ENCODE measurements around the gene GDPD4. TPM values are rescaled to one million over a fixed set of nuclear protein-coding genes. Genes with fewer than 3 reads are reported as not detected.

Gene GDPD4
- total RNA-seq, 4 donors from 2014 or later, result not detected

GRCh38 chr11:77270921-77271320, 30.6 kb downstream of the GDPD4 start:
- intact Hi-C loops (cut with DNase I; ENCODE audit: low total_unique reads) (no loop called here), in situ Hi-C loops (cut with MboI; ENCODE audit: low sequenced_read_pairs in 4 of 4) (no loop called here)
- H3K4me3 ChIP-seq, result no peak overlapping the region
- H3K27me3 ChIP-seq, result no peaks in the 10 kb centered on the region
- ATAC-seq, result no peak
- H3K36me3 ChIP-seq, result no peaks in the 10 kb centered on the region
- H3K4me1 ChIP-seq, result no peaks in the 10 kb centered on the region
- DNase-seq, result no peak
- no peak overlapping the region for H3K27ac ChIP-seq
- no peak for TF ChIP-seq POLR2A (IDR thresholded peaks at IDR 0.05)
- TF ChIP-seq CTCF (IDR thresholded peaks at IDR 0.05 in 4 of 5, conservative IDR thresholded peaks at IDR 0.05 in 1 of 5), result no peak
- H3K9me3 ChIP-seq, result no peaks in the 10 kb centered on the region

GRCh38 chr11:77269484-77270123, 31.9 kb downstream of the GDPD4 start:
- ATAC-seq (no peak), DNase-seq (no peak)
- no peaks in the 10 kb centered on the region for H3K4me1 ChIP-seq
- no peaks in the 10 kb centered on the region for H3K27me3 ChIP-seq
- no peaks in the 10 kb centered on the region for H3K36me3 ChIP-seq
- no peak overlapping the region for H3K4me3 ChIP-seq
- no peaks in the 10 kb centered on the region for H3K9me3 ChIP-seq
- in situ Hi-C loops (cut with MboI; ENCODE audit: low sequenced_read_pairs in 4 of 4), result no loop called here
- intact Hi-C loops (cut with DNase I; ENCODE audit: low total_unique reads), result no loop called here
- TF ChIP-seq POLR2A (IDR thresholded peaks at IDR 0.05) (no peak), CTCF (IDR thresholded peaks at IDR 0.05 in 4 of 5, conservative IDR thresholded peaks at IDR 0.05 in 1 of 5) (no peak)
- no peak overlapping the region for H3K27ac ChIP-seq

GRCh38 chr11:77267962-77268361, 33.5 kb downstream of the GDPD4 start:
- DNase-seq (no peak), ATAC-seq (no peak)
- H3K4me1 ChIP-seq, result no peaks in the 10 kb centered on the region
- no peaks in the 10 kb centered on the region for H3K27me3 ChIP-seq
- no peak overlapping the region for H3K4me3 ChIP-seq
- in situ Hi-C loops (cut with MboI; ENCODE audit: low sequenced_read_pairs in 4 of 4), result no loop called here
- no peaks in the 10 kb centered on the region for H3K36me3 ChIP-seq
- H3K9me3 ChIP-seq, result peaks cover 0 to 5% (median 0%) of the 10 kb centered on the region in 3 donors
- intact Hi-C loops (cut with DNase I; ENCODE audit: low total_unique reads), result no loop called here
- no peak overlapping the region for H3K27ac ChIP-seq
- TF ChIP-seq POLR2A (IDR thresholded peaks at IDR 0.05) (no peak), CTCF (IDR thresholded peaks at IDR 0.05 in 4 of 5, conservative IDR thresholded peaks at IDR 0.05 in 1 of 5) (no peak)

GRCh38 chr11:77266766-77267165, 34.7 kb downstream of the GDPD4 start:
- Histone ChIP-seq H3K36me3 (no peaks in the 10 kb centered on the region), H3K4me3 (no peak overlapping the region), H3K27me3 (peaks cover 0 to 2% (median 0%) of the 10 kb centered on the region in 3 donors), H3K4me1 (no peaks in the 10 kb centered on the region), H3K27ac (no peak overlapping the region), H3K9me3 (peaks cover 0 to 12% (median 0%) of the 10 kb centered on the region in 3 donors)
- in situ Hi-C loops (cut with MboI; ENCODE audit: low sequenced_read_pairs in 4 of 4) (no loop called here), intact Hi-C loops (cut with DNase I; ENCODE audit: low total_unique reads) (no loop called here)
- no peak for TF ChIP-seq CTCF (IDR thresholded peaks at IDR 0.05 in 4 of 5, conservative IDR thresholded peaks at IDR 0.05 in 1 of 5)
- TF ChIP-seq POLR2A (IDR thresholded peaks at IDR 0.05), result no peak
- DNase-seq (no peak), ATAC-seq (no peak)

- no peak overlapping the region for H3K4me3 ChIP-seq
- ATAC-seq (no peak), DNase-seq (no peak)
- H3K36me3 ChIP-seq, result no peaks in the 10 kb centered on the region
- H3K9me3 ChIP-seq, result peaks cover 0 to 12% (median 0%) of the 10 kb centered on the region in 3 donors
- intact Hi-C loops (cut with DNase I; ENCODE audit: low total_unique reads) (no loop called here), in situ Hi-C loops (cut with MboI; ENCODE audit: low sequenced_read_pairs in 4 of 4) (no loop called here)
- no peak overlapping the region for H3K27ac ChIP-seq
- H3K27me3 ChIP-seq, result peaks cover 0 to 2% (median 0%) of the 10 kb centered on the region in 3 donors
- H3K4me1 ChIP-seq, result no peaks in the 10 kb centered on the region
- TF ChIP-seq POLR2A (IDR thresholded peaks at IDR 0.05) (no peak), CTCF (IDR thresholded peaks at IDR 0.05 in 4 of 5, conservative IDR thresholded peaks at IDR 0.05 in 1 of 5) (no peak)
These were observed 38.7 kb downstream of the GDPD4 start for GRCh38 chr11:77262803-77263202.
